GM18909 (cell line): ENCODE measurements around the gene ZHX3.

Experiments
- ATAC-seq: cut with Tn5 transposase; IDR thresholded peaks from one replicate; pipeline ENCODE4 v1.9.1; 2021; ENCODE audit warnings: mild to moderate bottlenecking; ENCODE audit not compliant: unreplicated experiment, poor library complexity

The ZHX3 gene

DNA sequence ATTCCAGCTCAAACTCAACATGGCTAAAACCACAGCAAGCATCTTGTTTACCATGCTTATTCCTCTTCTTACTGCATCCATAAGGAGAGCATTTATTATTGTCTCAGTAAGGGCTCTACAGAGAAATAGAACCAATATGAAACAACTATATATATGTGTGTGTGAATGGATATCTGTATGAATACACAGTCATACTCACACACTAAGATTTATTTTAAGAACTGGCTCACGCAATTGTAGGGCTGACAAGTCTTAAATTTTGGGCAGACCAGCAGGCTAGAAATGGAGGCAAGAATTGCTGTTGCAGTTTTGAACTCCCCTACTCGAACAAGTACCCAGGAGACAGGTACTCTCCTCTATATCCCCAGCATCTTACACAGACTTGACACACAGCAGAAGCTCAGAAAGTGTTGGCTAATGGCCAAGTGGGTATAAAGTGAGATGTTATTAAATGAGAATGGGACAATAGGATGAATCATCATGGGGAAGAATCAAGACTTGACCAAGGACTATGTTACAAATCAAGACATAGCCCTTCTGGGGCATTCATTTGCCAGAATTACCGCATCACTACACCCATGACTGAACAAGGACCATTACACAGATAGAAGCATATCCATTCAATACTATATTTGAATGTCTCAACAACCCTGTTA, 13.0 kb downstream of the ZHX3 start:
- ATAC-seq: no peak

DNA sequence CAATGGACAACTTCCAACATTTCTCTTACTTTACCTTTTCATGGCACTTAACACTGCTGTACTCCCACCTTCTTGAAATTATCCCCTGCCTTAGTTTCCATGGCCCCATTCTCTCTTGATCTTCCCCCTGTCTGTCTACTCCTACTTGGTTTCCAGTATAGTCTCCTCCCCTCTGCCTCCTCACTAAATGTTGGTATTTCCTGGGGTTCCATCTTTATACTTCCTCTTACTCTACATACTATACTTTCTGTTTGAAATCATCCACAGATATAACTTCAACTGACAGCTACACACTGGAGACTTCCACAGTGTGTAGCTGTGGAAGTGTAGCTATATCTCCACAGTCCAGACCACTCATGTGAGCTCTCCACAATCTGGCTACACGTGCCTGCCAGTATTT, 13.5 kb downstream of the ZHX3 start:
- no peak for ATAC-seq

- ATAC-seq: no peak
Observed at GRCh38 chr20:41300886-41301285, 16.6 kb downstream of the ZHX3 start.

DNA sequence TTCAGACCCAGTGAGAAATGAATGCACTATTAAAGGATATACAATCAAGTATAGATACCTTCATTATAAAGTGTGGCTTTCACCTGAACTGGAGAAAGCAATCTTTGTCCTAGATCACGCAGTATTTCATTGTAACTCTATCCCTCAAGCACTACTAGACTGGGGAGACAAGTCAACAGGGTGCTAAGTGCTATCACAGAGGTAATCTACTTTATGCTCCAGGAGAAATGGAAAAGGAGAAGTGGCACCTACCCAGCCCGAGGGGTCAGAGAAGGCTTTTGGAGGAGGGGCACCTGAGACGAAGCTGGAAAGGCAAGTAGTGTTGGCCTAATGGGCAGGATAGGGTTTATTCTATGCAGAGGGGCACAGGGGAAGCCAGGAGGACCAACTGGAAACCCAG, 17.1 kb downstream of the ZHX3 start:
- ATAC-seq: no peak

DNA sequence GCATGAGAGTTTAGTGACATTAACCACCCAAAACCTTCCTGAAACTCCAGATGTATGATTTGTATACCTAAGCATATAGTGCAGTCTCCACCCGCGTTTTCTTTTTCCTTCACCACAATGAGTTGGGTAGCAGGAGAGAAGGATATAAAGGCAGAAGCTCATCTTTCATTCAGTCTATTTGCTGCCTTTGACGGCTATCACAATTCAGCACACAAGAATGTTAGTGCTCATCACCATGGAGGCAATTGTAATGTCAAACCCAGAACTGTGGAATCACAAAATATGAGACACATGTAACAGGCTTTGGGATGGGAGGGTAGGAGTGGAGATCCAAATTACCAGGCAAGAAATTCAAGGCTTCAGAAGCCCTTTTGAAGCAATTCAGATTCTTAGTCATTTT, 17.6 kb downstream of the ZHX3 start:
- ATAC-seq: no peak

DNA sequence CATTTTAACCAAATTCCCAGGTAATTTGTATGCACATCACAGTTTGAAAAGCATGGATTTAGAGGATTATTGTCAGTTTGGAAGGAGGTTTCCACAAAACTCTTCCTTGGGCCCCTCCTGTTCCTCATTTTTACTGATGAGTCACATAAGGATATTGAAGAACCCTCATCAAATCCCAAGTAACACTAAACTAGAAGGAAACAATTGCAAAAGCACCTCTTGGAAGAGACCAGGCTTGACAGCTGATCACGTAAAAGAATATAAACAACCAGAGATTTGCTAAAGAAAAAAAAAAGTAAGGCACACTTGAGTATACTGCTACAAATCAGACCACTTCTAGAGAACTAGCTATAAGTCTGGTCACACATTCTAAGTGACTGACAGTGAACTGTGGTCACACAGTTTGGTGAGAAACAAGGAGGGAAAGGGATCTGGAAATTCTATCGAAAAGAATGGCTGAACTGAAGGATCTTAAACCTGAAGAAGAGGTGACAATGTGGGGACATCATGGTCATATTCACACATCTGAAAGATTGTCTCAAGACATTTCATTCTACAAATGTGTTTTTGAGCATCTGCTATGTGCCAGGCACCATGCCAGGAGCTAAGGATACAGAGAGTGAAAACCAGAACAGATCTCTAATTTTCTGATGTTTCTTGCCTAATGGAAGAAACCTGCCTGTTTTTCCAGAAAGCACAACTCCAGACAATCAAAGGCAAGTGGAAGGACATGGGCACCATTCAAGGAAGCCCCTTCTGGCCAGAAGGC, 24.1 kb downstream of the ZHX3 start:
- ATAC-seq: no peak

DNA sequence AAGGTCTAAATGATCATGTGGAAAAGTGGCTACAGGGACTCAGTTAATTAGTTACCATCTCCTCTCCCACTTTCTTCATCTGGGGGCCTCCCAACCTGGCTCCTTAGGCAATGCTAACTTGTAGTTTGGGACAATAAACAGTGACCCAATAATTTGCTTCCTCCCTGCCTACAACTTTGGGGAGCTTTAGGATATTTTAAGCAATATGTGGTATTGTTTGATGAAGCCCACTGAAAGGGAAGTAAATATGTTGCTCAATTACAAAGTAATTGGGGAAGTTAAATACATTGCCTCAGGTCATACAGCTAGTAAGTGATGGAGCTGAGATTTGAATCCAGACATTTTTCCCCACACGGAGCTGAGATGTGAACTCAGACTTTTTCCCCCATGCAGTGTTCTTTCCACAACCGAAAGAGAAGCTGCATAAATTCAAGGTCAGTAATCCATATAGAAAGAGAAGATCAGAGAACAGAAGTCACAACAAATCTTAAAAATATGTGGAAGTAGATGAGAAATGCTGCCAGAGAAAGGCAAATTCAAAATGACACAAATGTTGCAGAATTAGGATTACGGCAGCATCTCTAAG, 26.6 kb downstream of the ZHX3 start:
- ATAC-seq: no peak

GRCh38 chr20:41287327-41287726, 30.2 kb downstream of the ZHX3 start:
- no peak for ATAC-seq

- no peak for ATAC-seq
Observed at GRCh38 chr20:41286240-41286851, 31.2 kb downstream of the ZHX3 start.

DNA sequence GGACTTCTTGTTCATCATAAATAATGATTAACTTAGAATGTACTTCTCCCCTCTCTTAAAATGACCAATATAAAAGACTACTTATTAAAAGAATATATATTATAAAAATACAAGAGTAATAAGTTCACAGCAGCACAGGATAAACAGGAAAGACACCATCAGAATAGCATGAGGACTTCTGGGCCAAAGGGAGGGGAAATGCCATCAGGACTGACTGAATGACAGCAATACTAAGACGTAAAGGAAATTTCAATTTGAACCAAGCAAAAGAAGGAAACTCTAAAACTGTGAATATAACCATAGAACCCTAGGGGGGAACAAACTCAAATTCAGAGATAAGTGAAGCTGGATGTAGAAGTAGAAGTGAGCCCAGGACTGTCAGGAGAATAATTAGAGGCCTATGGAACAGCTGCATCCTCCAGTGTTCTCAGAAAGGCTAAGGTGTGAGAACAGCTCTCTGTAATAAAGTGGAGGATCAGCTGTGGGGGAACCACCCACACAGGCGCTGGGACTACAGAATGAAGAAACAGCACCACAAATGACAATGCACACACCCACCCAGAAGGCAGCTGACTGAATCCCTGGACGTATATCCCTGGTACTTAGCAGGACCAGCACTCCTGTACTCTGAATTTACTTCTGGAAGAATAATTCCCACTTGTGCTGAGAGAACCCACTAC, 37.8 kb downstream of the ZHX3 start:
- no peak for ATAC-seq

DNA sequence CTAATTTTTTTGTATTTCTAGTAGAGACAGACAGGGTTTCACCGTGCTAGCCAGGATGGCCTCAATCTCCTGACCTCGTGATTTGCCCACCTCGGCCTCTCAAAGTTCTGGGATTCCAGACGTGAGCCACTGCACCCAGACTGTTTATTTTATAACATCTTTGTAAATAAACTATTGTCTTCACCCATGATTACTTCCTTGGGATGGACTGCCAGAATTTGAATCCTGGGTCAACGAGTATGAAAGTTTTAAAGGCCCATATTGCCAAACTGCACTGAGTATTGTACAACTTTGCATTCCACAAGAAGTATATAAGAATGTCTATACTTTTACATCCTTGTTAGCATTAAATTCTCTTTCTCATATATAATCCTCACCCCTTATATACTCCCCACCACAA, 38.6 kb downstream of the ZHX3 start:
- no peak for ATAC-seq

DNA sequence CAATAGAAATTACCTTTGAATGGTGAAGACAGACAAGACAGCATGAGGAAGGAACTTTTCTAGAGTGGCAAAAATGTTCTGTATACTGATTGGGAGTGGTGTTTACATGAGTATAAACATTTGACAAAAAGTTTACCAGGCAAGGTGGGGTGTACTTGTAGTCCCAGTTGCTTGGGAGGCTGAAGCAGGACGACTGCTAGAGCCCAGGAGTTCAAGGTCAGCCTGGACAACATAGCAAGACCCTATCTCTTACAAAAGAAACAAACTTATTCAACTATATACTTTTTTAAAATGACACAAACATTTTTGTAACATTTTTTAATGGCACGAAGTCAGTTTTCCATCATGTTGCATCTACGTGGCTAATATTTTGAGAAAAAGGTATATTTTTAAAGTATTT, 40.5 kb downstream of the ZHX3 start:
- ATAC-seq: no peak

DNA sequence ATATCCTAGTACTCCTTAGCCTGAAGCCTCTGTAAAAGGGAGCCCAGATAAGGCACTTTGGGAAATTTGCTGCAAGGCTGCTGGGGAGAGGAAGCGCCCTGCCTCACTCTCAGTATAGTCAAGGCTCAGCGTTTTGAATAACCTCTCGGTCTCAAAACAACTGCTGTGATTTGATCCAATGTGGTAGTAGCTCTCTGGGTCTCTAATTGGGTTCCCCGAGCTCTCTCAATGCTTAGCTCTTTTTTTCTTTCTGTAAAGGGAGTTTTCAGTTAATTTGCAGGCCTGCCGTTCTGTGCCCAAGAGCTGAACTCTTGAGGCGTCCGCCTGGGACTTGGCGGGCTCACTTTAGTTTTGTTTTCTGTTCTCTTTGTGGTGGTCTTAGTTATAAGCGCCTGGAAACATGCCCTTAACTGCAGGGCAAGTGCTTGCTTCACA, 41.2 kb downstream of the ZHX3 start:
- ATAC-seq: no peak

DNA sequence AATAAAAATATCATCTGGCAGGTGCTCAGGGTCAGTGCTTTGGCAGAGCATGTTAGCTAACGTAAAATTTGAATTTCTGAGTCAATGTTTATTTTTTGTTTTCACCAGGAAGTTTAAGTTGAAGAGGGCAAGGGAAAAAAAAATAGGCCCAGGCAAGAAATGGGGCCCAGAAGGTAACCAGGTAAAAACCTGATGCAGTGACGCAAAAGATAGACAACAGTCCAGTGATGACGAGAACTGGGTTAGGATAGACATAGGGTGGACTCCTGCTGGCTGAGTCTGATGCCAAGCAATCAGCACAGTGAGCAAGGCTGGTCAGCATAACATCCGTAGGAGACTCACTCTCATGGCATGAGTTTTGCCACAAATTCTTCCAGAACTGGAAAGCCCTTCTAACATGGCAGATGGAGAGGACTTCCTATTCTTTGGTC, 42.2 kb downstream of the ZHX3 start:
- no peak for ATAC-seq

- ATAC-seq: no peak
Observed at GRCh38 chr20:41274152-41274551, 43.4 kb downstream of the ZHX3 start.

GRCh38 chr20:41273445-41273844, 44.1 kb downstream of the ZHX3 start:
- no peak for ATAC-seq

- no peak for ATAC-seq
Observed at GRCh38 chr20:41272339-41272738, 45.2 kb downstream of the ZHX3 start.

DNA sequence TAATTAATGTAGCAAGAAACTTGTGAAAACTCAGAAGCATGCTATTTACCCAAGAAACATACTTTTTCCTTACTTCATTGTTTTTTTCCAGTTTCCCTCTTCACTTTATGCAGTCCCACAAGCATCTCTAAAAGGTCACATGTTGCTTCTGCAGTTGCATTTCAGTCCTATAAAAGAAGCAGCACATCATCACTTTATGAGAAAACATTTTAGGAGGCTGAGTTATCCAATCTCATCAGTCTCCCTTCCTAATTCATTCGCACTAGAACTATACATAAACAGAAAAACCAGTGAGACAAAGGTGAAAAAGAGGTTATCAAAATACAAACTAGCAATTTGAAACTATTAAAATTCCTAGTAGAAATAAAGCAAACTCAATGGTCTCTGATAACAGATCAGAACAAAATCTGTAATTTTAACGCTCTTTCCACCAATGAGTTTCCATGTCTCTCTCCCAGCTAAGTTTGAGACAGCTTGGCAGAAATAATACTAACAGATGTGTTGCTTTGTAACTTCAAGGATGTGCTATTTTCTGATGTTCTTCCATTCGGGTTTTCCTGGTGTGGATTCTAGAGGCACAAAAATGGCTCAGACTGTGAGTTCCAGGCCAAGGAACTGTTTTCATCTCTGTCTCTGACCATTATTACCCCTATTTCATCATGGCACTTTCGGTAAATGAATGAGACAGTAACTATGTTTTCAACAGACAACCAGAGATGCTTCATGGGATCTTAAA, 48.4 kb downstream of the ZHX3 start:
- no peak for ATAC-seq

DNA sequence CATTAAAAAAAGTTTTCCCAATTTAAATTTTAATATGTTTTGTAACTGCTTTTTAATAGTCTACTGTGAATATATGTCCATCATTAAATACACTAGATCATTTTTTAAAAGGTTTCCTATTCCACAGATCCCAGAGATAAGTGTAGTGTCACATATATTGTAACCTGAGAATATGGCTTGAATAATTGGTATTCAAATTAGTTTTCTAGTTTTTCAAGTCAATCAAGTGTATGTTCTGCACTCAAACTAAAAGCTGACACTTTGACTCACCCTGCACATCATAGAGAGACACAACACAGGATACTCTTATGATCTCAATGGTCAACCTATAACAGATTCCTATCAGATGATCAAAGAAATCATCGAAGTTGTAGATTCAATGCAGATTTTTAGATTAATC, 49.1 kb downstream of the ZHX3 start:
- no peak for ATAC-seq

- no peak for ATAC-seq
Observed at GRCh38 chr20:41265938-41266337, 51.6 kb downstream of the ZHX3 start.
